NCI-H1092 (cell line): ENCODE results near the gene KCNJ18.
"Not testable (repeated sequence)": the region's sequence is repeated elsewhere in the genome, so short reads cannot be mapped to it uniquely, and the experiment has no call there.

Experiments
- DNase-seq: peaks from one replicate; lab custom pipeline; 2025; lab: John Stamatoyannopoulos, UW

KCNJ18 gene

DNA sequence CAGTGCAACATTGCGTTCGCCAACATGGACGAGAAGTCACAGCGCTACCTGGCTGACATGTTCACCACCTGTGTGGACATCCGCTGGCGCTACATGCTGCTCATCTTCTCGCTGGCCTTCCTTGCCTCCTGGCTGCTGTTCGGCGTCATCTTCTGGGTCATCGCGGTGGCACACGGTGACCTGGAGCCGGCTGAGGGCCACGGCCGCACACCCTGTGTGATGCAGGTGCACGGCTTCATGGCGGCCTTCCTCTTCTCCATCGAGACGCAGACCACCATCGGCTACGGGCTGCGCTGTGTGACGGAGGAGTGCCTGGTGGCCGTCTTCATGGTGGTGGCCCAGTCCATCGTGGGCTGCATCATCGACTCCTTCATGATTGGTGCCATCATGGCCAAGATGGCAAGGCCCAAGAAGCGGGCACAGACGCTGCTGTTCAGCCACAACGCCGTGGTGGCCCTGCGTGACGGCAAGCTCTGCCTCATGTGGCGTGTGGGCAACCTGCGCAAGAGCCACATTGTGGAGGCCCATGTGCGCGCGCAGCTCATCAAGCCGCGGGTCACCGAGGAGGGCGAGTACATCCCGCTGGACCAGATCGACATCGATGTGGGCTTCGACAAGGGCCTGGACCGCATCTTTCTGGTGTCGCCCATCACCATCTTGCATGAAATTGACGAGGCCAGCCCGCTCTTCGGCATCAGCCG lies 10.8 kb downstream of the KCNJ18 start:
- not testable (repeated sequence) for DNase-seq

GRCh38 chr17:21703891-21704872 lies 11.9 kb downstream of the KCNJ18 start:
- not testable (repeated sequence) for DNase-seq

DNA sequence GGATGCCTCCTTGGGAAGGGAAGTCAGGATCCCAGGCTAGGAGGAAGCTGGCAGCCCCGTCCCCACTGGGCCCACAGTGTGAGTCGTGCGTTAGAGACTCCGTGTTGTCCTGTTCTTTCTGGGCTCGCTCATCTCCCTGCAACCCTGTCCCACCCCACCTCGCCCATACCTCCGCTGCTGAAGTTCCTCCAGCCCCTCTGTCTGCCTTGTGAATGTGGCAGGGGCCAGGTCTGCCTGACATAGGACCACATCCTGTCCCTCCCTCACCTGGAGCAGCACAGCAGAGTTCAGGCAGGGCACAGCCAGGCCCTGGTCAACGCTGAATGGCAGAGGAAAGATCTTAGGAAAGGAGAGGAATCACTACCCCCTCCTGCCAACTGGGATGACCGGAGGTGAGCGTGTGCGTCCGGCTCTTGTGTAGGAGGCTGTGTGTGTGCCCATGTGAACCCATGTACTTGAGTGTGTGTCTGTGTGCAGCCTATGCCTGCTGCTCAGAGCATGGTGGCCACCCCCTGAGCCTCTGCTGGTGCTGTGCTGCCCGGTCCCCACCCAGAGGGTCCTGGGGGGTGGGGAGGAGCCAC lies 12.8 kb downstream of the KCNJ18 start:
- DNase-seq: no peak

- not testable (repeated sequence) for DNase-seq
Measured at GRCh38 chr17:21705746-21706145, 13.4 kb downstream of the KCNJ18 start.

- not testable (repeated sequence) for DNase-seq
Measured at GRCh38 chr17:21706546-21706945, 14.2 kb downstream of the KCNJ18 start.

GRCh38 chr17:21707131-21707530 lies 14.8 kb downstream of the KCNJ18 start:
- not testable (repeated sequence) for DNase-seq

DNA sequence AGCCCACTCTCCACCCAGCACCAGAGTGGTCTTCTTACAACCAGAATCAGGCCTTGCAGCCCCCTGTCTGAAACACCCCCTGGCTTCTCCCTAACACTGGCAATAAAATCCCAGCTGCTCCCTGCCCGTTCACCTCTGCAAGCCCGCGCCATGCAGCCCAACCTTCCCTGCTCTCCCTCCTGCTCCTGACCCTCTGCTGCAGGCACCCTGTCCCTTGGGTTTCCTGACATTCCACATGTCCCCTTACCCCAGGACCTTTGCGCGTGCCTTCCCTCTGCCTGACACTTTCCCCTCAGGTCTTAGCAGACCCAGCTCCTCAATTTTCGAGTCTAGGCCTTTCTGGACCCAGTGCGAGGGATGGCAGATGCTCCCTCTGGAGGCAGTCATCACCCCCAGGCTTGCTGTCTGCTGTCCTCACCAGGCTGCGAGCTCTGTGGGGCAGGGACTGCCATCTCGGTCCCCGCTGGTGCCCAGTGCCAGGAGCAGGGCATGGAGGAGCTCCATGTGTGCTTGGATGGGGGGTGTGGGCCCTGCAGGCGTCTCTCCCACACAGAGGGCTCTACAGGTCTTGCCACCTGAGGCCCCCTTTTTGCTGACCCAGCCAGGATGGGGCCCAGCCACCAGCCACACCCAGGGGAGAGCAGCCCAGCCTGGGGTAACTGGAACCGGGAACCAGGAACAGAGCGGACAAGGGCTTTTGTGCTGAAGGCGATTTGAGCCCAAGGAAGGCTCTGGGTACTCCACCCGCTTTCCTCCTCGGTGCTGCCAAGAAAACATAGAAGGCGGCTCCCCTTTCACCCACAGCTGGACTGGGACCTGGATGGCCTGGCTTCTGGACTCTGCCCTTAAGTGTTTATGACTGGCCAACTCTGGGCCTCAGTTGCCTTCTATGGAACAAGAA lies 15.6 kb downstream of the KCNJ18 start:
- not testable (repeated sequence) for DNase-seq

DNA sequence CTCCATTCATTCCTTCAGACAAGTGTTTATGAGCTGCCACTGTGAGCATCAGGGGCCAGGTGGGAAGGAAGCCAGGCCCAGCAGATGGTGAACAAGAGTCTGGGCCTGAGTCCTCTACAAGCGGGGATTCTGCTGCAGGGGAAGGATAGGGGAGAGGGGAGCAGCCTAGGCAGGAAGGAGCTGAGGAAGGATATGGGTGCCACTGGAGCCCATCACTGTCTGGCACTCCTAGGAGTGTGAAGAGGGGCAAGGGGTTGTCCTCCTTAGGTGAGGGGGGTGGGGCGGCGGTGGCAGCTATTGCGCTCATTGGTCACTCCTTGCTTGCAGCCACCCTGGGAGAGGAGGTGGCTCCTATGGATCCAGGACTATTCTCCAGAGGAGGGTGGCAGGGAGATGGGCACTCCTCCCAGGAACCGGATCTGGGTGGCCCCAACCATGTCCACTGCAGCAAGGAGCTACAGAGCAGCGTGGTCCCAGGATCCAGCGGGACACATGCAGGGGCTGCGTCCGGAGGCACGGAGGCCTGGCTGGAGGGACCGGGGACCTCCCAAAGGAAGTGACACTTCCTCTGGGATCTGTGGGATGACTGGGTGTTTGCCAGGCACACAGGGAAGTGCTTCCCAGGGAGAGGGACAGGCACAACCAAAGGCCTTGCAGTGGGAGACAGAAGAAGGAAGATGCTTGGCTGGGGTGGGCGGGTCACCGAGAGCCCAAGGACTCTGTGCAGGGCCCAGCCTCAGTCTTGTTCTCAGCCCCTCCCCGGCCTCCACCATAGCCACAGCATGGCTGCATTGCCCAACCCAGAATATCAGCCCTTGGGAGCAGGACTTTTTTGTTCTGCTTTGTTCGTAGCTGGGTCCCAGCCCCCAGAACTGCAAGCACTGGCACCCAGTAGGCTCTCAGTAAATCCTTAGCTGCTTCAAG lies 16.6 kb downstream of the KCNJ18 start:
- not testable (repeated sequence) for DNase-seq

GRCh38 chr17:21709994-21710393 lies 17.7 kb downstream of the KCNJ18 start:
- not testable (repeated sequence) for DNase-seq

DNA sequence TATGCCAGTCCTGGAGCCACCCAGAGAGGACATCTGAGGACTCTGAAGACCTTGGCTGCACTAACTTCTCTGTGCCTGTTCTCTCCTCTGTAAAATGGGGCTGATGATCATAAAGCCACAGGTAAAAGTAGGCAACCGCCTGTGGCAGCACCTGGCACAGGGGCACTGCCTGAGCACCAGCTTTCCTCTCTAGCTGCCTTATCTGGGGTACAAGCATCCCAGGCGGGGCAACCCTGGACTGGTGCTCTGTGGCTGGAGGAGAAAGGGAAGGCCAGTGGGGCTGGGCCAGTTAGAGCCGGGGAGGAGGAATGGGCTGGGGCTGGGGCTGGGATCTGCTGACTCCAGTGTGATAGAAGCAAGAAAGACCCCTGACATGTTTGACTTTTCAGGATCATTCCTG lies 18.2 kb downstream of the KCNJ18 start:
- DNase-seq: not testable (repeated sequence)

DNA sequence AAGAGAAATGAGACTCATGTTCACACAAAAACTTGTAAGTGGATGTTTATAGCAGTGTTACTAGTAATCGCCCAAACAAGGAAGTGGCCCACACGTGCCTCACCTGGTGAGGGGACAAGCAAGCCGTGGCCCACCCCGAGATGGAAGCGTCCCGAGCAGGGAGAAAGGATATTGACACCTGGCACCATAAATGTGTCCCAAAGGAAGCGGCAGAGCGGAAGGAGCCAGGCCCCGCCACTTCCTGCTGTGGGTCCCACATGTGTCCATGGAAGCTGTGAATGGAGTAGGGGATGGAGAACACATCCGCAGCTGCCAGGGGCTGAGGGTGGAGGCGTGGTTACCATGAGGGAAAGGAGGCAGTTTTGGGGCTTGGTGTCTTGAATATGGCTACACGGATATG lies 18.9 kb downstream of the KCNJ18 start:
- DNase-seq: no peak

- not testable (repeated sequence) for DNase-seq
Measured at GRCh38 chr17:21713020-21713419, 20.7 kb downstream of the KCNJ18 start.

GRCh38 chr17:21713631-21714030 lies 21.3 kb downstream of the KCNJ18 start:
- not testable (repeated sequence) for DNase-seq

- not testable (repeated sequence) for DNase-seq
Measured at GRCh38 chr17:21714676-21715075, 22.4 kb downstream of the KCNJ18 start.

DNA sequence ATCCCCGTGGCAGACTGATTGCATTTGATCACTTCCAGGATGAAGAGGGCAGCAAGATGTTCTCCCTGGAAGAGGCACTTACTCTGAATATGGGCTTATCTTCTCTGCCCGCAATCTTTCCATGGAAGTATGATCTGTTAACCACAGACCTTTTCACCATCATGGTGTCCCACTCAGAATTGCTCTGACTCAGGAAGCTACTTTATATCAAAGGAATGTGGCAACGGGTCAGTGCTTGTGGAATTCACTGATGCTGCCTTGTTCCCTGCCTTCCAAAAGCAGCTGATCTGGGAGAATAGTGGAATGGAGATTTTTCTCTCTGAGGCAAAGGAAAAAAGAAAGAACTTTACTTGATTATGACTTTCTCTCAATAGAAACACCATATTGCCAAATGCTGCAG lies 23.6 kb downstream of the KCNJ18 start:
- DNase-seq: not testable (repeated sequence)

DNA sequence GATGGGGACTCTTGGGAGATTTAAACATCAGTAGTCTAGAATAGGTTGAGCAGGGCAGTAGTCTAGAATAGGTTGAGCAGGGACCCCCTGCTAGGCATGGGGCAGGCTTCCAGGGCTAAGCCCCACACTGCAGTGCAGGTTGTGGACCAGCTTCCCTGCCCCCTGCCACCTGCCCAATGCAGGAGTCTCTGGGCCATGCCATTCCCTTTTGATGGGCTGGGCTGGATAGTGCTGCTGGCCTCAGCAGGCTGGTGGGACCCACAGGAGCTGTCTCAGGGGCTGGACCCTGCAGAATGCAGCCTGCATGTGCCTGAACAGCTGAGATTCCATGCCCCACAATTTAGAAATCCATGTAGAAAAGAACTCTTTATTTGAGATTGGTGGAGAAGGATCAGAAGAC lies 26.6 kb downstream of the KCNJ18 start:
- not testable (repeated sequence) for DNase-seq

GRCh38 chr17:21719511-21720226 lies 27.3 kb downstream of the KCNJ18 start:
- not testable (repeated sequence) for DNase-seq

DNA sequence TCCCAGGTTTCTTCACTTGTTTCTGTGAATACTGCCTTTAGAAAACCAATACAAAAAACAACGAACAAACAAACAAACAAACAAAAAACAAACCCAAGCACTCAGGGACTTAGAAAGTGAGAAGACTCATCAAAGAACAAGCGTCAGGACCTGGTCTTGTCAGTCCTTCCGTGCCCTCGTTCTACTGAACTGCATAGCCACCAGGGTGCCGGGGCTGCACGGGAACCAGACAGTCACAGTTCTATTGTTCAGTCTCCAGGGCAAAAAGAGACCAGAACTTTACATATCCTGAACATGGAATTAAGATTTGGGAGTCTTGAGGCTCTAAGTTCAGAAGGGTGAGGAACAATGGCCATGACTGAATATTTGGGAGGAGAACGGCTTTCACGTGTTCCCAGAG lies 28.2 kb downstream of the KCNJ18 start:
- DNase-seq: not testable (repeated sequence)

DNA sequence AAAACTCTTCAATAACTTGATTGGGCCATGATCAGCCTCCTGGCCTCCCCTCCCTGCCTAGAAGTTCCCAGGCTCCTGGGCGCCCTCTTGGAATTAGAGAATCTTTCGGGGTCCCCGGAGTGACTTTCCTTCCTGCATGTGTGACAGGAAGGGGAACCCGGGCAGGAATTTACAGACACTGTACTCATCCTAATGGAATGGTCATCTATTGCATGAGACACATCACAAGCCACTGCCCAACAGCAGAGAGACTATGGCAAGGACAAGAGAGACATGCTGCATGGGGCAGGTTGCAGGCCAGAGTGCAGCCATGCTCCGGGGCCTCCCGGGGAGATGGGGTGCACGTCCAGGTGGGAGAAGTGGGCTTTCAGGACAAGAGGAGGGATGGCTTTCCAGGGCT lies 29.9 kb downstream of the KCNJ18 start:
- not testable (repeated sequence) for DNase-seq
